ENCODE data around the gene ARL17A.
"Not testable (repeated sequence)": the region's sequence is repeated elsewhere in the genome, so short reads cannot be mapped to it uniquely, and the experiment has no call there.

Gene ARL17A

GRCh38 chr17:46548607-46549006 lies 30.9 kb downstream of the ARL17A start:
- not testable (repeated sequence) for DNase-seq (ENCODE audit: low read depth in 2 of 2)

- DNase-seq (ENCODE audit: low read depth in 2 of 2) = not testable (repeated sequence)
These were observed 44.8 kb downstream of the ARL17A start for GRCh38 chr17:46534716-46535115.

GRCh38 chr17:46512168-46512567 lies 67.3 kb downstream of the ARL17A start, which contains the start of gene LRRC37A2:
LRRC37A2 (plus strand) TSS chr17:46512468; CDS start chr17:46512713, 245 bp downstream.
- not testable (repeated sequence) for DNase-seq (ENCODE audit: low read depth in 2 of 2)

- DNase-seq (ENCODE audit: low read depth in 2 of 2) = not testable (repeated sequence)
These were observed 73.6 kb downstream of the ARL17A start for GRCh38 chr17:46505896-46506295.

- not testable (repeated sequence) for DNase-seq (ENCODE audit: low read depth in 2 of 2)
These were observed 79.9 kb downstream of the ARL17A start for GRCh38 chr17:46499437-46500139.

GRCh38 chr17:46492021-46492420 lies 87.5 kb downstream of the ARL17A start:
- not testable (repeated sequence) for DNase-seq (ENCODE audit: low read depth in 2 of 2)

GRCh38 chr17:46481310-46481709 lies 98.2 kb downstream of the ARL17A start:
- DNase-seq (ENCODE audit: low read depth in 2 of 2) = not testable (repeated sequence)

- DNase-seq (ENCODE audit: low read depth in 2 of 2) = not testable (repeated sequence)
These were observed 100.7 kb downstream of the ARL17A start for GRCh38 chr17:46478823-46479222.

- not testable (repeated sequence) for DNase-seq (ENCODE audit: low read depth in 2 of 2)
These were observed 103.9 kb downstream of the ARL17A start for GRCh38 chr17:46475583-46475982.

- DNase-seq (ENCODE audit: low read depth in 2 of 2) = not testable (repeated sequence)
These were observed 105.0 kb downstream of the ARL17A start for GRCh38 chr17:46474489-46474888.

- DNase-seq (ENCODE audit: low read depth in 2 of 2) = not testable (repeated sequence)
These were observed 111.9 kb downstream of the ARL17A start for GRCh38 chr17:46467618-46468017.
